Right lobe of liver (tissue), 4 donors: ENCODE measurements around the gene NFKBIL1.
"Not testable (repeated sequence)": the region's sequence is repeated elsewhere in the genome, so short reads cannot be mapped to it uniquely, and the experiment has no call there.

ENCODE experiments used
- POLR2A ChIP-seq: fragments of 450-650 bp; IDR thresholded peaks from one replicate; pipeline ENCODE4 v1.6.1; 2017; ENCODE audit warnings: antibody characterized with exemption, mild to moderate bottlenecking
- TF ChIP-seq, protein P1 (sequence below), 4 donors: fragments of 200-600 bp in 3 of 4; fragments of 450-650 bp in 1 of 4; IDR thresholded peaks; one replicate each; pipeline versions ENCODE4 v1.5.1 to v1.8.0; 2016 to 2022; ENCODE audit warnings: antibody characterized with exemption in 4 of 4, mild to moderate bottlenecking in 2 of 4
- donor health status: DM: no; HTN: no; CAD: no.
- donor health status: DM: no; HTN: no; CAD: no.
- donor health status: DM: no; HTN: yes; CAD: no.

DNA sequence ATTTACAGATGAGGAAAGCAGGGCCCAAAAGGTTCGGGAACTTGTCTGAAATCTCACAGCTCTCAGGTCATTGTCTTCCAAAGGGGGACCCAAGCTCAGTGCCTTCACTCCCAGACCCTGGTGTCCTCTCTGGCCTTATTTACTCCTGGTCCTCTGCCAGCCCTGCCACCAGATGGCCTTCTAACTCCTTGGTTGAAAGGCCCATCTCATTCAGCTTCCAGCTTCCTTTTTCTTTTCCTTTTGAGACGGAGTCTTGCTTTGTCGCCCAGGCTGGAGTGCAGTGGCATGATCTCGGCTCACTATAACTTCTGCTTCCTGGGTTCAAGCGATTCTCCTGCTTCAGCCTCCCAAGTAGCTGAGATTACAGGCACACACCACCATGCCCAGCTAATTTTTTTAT, 4.0 kb downstream of the NFKBIL1 start:
- TF ChIP-seq, protein P1, sequence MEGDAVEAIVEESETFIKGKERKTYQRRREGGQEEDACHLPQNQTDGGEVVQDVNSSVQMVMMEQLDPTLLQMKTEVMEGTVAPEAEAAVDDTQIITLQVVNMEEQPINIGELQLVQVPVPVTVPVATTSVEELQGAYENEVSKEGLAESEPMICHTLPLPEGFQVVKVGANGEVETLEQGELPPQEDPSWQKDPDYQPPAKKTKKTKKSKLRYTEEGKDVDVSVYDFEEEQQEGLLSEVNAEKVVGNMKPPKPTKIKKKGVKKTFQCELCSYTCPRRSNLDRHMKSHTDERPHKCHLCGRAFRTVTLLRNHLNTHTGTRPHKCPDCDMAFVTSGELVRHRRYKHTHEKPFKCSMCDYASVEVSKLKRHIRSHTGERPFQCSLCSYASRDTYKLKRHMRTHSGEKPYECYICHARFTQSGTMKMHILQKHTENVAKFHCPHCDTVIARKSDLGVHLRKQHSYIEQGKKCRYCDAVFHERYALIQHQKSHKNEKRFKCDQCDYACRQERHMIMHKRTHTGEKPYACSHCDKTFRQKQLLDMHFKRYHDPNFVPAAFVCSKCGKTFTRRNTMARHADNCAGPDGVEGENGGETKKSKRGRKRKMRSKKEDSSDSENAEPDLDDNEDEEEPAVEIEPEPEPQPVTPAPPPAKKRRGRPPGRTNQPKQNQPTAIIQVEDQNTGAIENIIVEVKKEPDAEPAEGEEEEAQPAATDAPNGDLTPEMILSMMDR (IDR thresholded peaks at IDR 0.05) = peak; percentile 27 to 43 (median 39)
- TF ChIP-seq POLR2A = not testable (repeated sequence)
